SK-N-MC (cell line): ENCODE data around the gene GBE1.

ENCODE experiments used
- EZH2 ChIP-seq: fragments of 200-600 bp; sonication (generic); IDR thresholded peaks from one replicate; pipeline ENCODE4 v1.6.1; 2017; ENCODE audit warnings: antibody characterized with exemption
- POLR2AphosphoS5 ChIP-seq: IDR thresholded peaks from 2 replicates; pipeline ENCODE4 v1.6.1; 2012; ENCODE audit warnings: mild to moderate bottlenecking, low read depth, low read length, borderline replicate concordance

DNA sequence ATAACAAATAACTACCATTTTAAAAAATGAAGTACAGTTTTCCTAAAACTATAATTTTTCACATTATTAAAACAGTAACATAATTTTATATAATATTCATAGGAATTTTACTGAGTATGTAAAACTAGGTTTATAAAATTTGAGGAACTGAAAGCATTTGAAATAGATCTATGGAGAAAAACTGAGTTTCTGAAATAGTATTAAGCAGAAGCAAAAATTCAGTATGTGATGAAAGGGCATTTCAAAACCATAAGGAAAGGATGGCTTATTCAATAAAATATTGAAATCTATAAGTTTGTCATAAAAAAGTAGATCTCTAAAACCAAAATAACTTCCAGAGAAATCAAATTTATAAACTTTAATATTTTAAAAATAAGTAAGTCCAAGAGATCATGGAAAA lies 53.4 kb downstream of the GBE1 start:
- TF ChIP-seq POLR2AphosphoS5 (no peak), EZH2 (no peak)
